Hippocampal formation (tissue), 2 donors: ENCODE results near the gene KANK3.
"Not testable (repeated sequence)": the region's sequence is repeated elsewhere in the genome, so short reads cannot be mapped to it uniquely, and the experiment has no call there.

Experiments
- DNase-seq, 2 donors: peaks; one replicate each; lab custom pipeline; 2025; lab: John Stamatoyannopoulos, UW

KANK3 gene

DNA sequence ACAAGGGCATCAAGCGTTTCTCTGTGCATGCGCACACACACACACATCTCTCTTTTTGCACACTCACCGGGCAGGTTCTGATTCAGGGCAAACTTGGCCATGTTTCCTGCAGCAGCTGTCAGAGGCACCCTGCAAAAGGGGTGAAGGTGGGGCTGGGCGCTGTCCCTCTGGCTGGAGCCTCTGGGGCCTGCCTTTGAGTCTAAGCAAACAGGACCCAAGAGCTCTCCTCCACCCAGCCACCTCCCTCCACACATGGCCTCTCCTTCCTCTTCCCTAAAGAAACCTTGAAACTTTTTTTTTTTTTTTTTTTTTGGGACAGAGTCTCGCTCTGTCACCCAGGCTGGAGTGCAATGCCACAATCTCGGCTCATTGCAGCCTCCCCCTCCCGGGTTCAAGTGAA lies 5.3 kb downstream of the KANK3 start:
- DNase-seq = no peak

DNA sequence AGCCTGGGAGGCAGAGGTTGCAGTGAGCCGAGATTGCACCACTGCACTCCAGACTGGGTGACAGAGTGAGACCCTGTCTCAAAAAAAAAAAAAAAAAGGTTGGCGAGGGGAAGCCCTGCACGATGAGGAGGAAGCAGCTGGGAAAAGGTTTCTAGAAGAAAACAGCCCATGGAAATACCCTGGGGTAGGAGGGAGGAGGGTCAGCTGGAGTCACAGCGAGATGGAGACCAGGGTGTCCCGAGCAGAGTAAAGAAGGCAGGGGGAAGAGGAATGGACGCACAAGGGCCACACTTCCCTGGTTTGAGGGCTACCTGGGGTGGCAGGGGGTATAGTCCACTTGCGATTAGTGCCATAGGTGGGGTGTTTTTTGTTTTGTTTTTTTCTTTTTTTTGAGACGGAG lies 6.4 kb downstream of the KANK3 start:
- no peak for DNase-seq

DNA sequence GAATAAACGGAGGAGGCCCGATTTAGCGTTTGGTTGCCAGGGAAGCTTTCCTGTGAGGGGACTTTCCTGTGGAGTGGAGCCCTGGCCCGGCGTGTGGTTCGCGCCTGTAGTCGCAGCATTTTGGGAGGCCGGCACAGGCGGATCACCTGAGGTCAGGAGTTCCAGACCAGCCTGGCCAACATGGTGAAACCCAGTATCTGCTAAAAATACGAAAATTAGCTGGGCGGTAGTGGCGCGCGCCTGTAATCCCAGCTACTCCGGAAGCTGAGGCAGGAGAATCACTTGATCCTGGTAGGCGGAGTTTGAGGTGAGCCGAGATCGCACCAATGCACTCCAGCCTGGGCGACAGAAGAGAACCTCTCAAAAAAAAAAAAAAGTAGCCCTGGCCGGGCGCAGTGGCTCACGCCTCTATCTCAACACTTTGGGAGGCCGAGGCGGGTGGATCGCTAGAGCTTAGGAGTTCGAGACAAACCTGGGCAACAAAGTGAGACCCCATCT lies 6.9 kb downstream of the KANK3 start:
- no peak for DNase-seq

DNA sequence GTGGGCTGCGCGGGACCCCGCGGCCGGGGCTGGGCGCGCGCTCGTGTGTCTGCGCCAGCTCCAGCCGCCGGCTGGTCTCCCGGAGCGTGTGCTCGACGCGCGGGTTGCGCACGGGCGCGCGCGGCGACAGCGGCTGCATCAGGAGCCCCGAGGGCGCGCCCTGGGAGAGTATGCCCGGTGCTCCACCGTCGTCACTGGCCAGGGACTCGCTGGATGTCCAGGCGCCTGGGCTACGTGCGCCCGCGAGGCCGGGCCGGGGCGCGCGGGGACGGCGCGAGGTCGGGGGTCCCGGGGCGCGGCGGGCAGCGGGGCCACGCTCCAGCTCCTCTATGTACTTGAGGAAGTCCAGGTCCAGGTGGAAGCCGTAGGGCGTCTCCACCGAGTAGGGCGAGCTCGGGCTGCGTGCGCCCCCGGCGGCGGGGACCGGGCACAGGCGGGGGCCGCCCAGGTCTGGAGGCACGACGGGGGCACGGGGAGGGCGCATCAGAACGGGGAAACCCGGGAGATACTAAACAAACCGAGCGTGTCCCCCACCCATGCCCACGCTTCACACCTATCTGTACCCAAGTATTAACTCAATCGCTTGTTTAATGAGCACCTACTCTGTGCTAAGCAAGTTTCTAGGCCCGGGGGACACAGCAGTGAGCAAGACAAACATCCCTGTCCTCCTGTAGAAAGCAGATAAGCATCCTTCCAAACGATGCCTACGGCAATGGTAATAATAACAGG lies 7.6 kb downstream of the KANK3 start:
- DNase-seq = no peak

DNA sequence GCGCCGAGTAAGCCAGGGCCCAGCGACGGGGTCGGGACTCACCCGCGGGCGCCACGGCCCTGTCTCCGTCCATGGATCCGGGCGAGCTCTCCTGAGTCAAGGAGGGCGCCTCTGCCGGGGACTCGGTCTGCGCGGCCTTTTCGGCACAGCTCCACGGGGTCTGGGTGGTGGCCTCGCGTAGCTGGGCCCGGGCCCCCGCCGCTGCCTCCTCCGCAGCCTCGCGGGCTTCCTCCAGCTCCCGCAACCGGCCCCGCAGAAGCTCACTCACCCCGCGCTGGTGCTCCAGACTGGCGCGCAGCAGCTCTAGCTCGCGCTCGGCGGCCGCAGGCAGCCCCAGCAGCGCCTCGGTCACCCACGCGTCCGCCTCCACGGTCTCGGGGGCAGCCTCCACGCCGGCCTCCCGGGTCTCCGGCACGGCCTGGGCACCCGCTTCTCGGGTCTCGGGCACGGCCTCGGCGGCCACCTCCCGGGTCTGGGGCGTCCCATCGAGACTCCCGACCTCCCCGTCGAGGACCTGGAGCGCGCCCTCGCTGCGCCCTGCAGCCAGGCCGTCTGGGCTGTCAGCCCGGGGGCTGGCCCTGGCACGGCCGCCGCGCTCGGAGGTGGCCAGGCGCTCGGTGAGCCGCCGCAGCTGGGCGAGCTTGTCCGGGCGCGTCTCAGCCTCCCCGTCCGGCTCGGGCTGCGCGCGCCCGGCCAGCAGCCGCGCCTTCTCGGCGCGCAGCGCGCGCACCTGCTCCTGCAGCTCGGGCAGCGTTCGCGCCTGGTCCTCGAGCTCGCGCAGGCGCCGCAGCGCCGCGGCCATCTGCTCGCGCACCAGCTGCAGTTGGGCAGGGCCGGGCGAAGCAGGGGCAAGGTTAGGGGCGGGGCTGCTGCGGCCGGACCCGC lies 8.4 kb downstream of the KANK3 start:
- DNase-seq = no peak

DNA sequence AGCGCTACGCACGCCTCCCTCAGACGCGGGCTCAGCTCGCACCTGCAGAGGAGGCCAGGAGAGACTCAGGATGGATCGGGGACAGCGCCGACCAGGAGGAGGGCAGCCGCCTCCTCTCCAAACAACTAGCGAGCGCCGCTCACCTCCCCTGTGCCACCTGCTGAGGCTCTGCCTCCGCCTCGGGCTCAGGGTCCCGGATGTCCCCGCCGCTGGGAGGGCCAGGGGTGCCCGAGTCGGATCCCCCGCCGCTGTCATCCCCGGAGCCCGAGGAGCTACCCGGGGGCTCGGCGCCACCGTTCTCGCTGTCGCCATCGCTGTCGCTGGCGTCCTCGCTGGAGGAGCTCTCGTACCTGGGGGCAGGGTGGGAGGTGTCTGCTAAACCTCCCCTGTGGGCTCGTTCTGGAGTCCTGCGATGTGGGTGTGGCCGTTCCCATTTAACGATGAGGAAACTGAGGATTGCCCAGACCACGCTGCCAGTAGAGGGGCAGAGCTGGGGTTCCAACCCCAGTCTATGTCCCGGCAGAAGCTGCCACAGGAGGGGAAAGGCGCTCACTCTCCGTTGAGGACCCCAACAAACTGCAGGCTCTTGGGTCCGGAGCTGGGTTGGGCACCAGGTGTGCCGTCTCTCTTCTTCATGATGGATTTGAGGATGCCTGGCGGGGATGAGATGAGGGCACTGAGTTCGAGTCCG lies 9.2 kb downstream of the KANK3 start:
- no peak for DNase-seq

DNA sequence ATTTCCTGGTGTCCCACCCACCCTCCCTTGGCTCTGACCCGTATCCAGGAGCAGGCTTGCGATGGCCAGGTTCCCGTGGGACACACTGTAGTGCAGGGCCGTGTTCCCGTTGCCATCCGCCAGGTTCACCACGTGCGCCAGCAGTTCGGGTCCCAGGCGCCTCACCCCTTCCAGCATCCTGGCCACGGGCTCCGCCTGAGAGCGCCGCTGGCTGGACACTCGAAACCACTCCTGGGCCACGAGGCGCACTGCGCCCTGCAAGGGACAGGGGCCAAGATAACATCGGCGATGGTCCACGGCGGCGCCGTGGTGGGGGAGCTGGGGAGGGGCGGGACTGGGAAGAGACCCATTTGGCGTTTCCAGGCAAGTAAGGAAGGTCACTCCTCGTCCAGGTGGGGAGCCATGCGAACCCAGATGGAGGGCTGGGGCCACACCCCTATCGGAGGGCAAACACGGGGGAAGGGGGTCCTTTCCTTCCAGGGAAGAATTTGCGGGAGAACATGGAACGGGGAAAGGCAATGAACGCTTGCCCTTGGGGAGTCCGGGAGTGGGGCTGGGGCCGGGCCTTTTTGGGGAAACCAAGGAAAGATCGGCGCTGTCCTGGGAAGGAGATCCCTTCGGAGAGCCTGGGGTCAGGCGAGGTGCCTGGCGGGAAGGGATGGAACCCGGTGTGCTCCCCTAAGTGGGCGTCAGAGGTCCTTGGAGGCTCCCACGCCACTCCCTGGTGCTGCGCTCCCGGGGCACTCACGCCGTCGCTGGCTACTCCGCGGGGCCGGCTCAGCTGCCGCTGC lies 9.9 kb downstream of the KANK3 start:
- no peak for DNase-seq

DNA sequence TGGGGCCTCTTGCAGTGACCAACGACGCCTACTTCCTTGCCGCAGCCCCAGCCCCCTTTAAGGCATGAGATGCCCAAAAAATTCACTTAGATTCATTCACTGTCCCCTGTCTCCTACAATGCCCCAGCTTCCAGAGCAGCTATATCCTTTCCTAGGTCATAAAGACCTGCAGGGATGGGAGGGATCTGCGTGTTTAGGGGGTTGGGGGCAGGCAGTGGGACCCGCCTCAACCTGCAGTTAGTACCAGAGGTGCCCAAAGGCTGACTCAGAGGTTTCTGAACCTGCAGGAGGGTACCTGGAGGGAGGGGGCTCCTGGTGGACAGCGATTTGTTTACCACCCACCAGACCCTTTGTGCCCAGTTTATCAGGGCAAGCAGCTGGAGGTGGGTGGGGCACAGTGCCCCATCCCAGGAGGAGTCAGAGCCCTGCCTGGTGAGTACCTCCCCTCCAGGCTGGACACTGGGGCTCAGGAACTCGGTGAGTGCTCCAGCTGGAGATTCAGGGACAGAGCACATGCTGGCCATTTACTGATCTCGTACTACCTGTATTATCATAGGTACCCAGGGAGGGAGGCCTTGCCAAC lies 11.7 kb downstream of the KANK3 start:
- DNase-seq = no peak

DNA sequence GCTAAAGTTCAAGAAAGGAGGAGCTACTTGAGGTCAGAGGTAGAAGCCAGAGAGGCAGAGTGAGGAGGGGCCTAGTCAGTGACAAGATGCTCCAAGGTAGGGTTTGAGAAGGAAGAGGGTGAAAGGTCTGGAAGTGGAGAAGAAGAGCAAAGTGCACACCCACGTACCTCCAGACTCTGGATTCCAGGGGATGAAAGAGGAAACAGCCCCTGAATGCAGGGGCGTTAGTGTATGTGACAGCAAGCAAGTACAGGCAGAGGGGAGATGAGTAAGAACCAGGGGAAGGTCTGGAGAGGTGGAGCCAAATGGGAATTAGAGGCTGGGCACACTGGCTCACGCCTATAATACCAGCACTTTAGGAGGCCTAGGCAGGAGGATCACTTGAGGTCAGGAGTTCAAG lies 13.1 kb downstream of the KANK3 start:
- no peak for DNase-seq

DNA sequence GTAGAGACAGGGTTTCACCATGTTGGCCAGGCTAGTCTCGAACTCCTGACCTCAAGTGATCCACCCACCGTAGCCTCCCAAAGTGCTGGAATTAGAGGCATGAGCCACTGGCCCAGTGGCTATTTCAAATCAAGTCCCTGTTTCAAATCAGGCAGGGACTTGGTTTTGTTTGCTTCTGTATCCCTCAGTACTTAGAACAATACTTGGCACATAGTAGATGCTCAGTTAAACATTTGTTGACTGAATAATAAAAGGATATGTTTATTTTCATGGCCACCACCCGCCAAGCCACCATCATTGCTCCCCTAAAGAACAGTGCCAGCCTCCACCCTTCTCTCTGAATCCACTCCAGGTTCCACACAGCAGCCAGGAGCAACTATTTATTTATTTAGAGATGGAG lies 17.6 kb downstream of the KANK3 start:
- no peak for DNase-seq

DNA sequence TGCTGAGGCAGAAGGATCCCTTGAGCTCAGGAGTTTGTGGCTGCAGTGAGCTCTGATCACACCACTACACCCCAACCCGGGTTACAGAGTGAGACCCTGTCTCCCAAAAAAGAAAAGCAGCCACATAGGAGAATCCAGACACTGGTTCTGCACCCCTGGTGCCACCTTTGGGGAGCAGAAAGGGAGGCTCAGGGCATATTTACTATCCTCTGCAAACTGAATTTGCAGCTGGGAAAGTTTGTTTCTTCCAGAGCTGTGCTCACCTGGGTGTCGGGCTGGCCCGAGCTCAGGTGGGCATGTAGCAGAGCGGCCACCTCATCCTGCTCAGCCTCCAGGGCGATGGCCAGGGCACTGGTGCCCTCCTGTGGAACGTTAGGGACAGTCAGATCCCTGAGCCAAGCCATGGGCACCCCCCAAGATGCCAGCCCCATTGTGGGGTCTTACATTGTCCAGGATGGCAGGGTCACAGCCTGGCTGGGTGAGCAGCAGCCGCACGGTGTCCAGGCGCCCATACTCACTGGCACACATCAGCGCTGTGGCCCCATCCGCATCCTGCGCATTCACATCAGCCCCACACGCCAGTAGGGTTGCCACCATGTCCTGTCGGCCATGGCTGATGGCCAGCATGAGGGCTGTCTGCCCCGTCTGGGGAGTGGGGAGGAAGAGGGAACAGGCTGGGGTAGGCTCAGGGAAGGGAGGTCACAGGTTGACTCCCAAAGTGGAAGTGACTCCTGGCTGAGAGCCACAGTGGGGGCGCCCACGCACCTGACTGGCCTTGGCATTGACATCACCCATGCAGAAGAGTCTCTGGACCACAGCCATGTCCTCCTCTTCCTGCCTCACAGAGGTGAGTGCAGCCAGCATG lies 18.6 kb downstream of the KANK3 start:
- DNase-seq = no peak

DNA sequence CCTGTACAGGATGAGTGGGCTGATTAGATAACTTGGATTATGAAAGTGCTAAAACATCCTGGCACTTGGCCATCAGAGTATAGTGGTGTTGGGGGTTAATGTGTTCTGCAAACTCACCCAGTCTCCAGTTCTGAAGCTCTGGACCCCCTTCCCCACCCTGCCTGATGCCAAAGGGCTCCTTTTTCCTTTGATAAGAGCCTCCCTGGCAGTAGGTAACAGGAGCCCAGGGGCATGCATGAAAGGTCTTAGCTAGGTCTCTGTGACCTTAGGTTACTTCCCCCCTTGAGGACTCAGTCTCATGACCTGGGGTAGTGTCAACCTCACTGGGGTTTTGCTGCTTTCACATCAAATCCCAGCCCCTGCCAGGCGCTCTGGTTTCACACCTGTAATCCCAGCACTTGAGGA lies 19.3 kb downstream of the KANK3 start:
- DNase-seq = no peak

DNA sequence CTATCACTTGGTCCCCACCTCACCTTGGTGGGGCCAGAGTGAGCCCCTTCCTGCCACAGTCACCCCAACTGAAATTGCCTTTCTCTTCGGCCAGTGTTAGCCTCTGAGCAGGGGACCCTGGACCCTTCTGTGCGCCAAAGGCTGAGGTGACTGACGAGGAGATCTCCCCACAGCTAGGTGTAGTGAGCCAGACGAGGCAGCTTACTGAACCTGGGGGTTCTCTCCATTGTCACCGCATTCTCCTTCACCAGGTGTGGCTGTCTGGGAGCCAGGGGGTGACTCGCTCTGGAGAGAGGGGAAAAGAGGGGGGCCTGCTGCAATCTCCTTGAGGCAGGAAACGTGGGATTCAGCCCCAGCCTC lies 20.4 kb downstream of the KANK3 start:
- no peak for DNase-seq

DNA sequence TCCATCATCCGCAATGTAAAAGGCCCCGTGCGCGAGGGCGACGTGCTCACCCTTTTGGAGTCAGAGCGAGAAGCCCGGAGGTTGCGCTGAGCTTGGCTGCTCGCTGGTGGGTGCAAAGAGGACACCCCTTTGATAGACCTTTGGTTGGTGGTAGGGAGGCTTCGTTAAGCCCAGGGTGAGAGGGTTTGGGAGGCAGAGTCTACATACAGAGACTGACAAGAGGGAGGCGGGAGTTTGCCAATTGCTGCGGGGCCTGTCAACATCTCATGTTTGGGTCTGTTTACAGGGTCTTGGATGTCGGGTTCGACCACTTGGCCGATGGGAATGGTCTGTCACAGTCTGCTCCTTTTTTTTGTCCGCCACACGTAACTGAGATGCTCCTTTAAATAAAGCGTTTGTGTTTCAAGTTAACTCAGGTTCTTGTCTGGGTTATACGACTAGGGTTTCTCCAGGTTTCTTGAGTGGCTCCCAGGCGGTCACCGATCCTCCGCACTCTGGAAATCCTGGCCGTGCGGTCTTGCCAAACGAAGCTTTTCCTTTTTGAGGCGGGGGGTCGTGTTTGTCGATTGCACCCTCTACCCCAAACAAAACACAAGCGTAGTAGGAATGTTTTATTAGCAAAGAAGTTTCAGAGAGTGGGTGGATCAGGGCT lies 20.9 kb downstream of the KANK3 start:
- DNase-seq = no peak

DNA sequence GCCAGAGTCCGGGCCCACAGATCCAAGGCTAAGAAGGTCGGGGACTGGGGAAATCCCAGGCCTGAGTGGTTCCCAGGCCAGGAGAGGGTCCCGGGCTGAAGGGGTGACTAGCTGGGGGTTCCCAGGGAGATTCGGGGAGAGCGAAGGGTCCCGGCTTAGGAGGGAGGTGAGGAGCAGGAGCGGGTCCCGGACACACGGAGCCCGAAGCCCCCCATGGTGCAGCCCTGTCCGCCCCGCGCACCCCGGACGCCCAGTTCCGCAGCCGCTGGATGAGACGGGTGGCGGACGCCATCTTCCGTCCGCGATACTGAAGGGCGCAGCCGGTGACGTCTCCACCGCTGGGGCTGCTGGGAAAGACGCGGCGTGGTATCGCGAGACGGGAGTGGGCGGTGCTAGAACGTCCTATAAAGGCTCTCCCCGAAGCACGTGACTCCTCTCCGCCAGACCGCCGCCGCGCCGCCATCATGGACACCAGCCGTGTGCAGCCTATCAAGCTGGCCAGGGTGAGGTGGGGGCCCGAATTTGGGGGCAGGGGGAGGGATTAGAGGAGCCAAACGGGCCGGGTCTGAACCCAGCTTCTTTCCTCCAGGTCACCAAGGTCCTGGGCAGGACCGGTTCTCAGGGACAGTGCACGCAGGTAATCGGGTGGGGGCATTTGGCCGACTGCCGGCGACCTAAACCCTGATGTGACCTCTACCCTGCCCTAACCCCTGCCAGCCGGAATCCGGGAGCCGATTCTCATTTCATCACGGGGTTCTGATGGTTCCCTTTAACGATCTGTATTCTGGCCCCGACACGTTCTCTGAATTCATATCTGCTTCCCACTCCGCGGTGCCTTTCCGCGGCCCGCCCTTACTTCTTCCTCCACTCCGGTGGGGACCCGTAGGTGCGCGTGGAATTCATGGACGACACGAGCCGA lies 21.7 kb downstream of the KANK3 start, which contains the start of the genes NDUFA7 and RPS28:
NDUFA7 (minus strand) TSS at position 309 of the 919 bp plus-strand sequence; CDS start at position 292, 17 bp downstream.
RPS28 (plus strand) TSS at position 430 of the 919 bp plus-strand sequence; CDS start at position 465, 35 bp downstream.
- DNase-seq = peak; percentile 89 to 96

DNA sequence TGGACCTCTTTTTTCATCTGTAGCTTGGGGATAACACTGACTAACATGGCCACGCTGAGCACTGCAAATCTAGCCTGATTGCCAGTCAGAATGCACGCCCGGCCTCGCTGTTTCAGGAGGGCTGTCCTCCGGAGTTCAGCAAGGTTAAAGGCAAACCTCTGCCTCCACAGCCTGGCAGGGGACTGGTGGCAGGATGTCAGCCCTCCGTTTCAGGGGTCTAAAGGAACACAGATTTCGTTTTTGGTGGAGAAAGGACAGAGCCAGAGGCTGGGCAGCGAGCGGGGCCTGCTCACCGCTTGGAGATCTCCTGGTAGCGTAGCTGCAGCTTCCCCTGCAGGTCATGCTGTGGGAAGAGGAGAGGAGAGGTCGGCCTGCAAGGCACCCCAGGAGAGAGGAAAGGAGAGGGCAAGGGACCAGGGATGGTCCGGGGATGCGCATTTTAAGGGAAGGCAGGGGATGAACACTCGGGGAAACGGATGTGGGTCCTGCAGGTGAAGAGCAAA lies 22.4 kb downstream of the KANK3 start:
- no peak for DNase-seq

DNA sequence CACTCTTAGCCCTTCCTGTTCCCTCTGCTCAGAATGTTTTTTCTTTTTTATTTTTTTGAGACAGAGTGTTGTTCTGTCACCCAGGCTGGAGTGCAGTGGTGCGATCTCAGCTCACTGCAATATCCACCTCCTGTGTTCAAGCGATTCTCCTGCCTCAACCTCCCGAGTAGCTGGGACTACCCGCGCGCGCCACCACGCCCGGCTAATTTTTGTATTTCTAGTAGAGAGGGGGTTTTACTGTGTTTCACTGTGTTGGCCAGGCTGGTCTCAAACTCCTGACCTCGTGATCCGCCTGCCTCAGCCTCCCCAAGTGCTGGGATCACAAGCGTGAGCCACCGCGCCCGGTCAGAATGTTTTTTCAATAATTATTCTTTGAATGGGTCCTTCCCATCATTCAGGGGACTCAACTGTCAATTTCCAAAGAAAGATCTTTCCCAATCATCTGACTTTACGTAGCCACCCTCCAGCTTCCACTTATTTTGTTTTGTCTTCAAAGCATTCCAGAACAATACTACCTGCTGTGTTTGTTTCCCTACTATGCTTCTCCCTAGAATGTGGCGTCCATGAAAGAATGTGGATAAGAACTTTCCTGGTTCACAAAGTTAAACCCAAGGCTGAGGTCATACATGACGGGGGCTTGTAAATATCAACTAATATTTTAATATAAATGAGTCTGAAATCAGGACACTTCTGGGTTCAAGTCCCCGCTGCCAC lies 23.1 kb downstream of the KANK3 start:
- no peak for DNase-seq

DNA sequence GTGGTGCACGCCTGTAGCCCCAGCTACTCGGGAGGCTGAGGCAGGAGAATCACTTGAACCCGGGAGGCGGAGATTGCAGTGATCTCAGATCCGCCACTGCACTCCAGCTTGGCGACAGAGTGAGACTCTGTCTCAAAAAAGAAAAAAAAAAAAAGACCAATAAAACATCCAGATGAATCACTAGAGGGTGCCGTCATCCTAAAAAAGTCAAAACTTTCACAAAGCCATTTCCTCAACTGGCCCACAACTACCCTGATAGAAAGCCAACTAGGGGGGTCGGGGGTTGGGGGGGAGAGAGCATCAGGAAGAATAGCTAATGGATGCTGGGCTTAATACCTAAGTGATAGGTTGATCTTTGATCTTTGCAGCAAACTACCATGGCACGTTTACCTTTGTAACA lies 24.2 kb downstream of the KANK3 start:
- not testable (repeated sequence) for DNase-seq
